Measurements from ENCODE around the gene SYT5. TPM values are rescaled to one million over a fixed set of nuclear protein-coding genes. Genes with fewer than 3 reads are reported as not detected.

Gene SYT5
- total RNA-seq, 4 donors from 2014 or later = 0.70 to 0.94 TPM; not detected in 2

DNA sequence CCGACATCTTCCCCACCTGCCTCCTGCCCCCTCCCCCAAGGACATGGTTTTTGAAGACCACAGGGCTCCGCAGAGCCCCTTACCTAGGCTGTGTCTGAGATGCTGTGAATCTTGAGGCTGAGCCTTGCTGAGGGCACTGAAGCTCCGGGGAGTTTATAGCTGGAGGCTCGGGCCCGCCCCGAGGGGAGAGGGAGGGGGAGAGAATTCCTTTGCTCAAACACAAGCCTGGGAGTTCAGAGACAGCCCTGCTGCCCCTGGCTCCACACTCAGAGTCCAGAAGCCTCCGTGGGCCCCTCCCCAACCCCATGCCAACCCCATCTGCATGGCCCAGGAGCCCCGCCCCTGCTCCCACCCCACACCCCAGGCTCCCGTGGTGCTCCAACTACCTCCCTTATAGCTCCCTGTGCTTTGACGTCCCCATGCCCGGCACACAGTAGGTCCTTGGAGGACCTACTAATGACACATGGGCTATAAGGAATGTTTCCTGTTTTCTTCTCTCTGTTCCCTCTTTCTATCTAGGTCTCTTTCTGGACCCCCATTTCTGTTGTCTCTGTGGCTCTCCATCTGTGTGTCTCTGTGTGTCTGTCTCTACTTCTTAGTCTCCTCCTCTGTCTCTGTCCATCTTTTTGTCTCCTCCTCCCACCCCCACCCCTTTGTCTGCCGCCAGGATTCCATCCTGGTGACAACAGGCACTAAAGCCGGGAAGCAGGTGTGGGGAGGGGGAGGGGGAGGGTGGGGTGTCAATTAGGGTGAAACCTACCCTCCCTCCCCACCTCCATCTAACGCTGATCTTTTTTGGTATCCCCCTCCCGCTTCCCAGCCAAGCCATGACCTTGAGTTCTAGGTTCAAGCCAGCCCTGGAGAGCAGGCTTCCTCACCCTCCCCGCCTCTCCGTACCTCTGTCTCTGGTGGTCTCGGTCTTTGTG, 30.7 kb downstream of the SYT5 start, which contains the start of gene TNNT1:
Gene TNNT1, minus strand, starts transcription at position 129 of the 926 bp plus-strand sequence. CDS start 2,049 bp downstream, outside the sequence.
- Histone ChIP-seq H3K27me3 (peaks cover 0 to 15% of the 10 kb centered on the region in 2 donors), H3K27ac (no peak within 1 kb of the TSS), H3K36me3 (no peaks in the 10 kb centered on the region), H3K4me3 (no peak within 1 kb of the TSS), H3K4me1 (peaks cover 0 to 11% (median 2%) of the 10 kb centered on the region in 4 donors), H3K9me3 (no peaks in the 10 kb centered on the region)
- TF ChIP-seq, protein P1, sequence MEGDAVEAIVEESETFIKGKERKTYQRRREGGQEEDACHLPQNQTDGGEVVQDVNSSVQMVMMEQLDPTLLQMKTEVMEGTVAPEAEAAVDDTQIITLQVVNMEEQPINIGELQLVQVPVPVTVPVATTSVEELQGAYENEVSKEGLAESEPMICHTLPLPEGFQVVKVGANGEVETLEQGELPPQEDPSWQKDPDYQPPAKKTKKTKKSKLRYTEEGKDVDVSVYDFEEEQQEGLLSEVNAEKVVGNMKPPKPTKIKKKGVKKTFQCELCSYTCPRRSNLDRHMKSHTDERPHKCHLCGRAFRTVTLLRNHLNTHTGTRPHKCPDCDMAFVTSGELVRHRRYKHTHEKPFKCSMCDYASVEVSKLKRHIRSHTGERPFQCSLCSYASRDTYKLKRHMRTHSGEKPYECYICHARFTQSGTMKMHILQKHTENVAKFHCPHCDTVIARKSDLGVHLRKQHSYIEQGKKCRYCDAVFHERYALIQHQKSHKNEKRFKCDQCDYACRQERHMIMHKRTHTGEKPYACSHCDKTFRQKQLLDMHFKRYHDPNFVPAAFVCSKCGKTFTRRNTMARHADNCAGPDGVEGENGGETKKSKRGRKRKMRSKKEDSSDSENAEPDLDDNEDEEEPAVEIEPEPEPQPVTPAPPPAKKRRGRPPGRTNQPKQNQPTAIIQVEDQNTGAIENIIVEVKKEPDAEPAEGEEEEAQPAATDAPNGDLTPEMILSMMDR (IDR thresholded peaks at IDR 0.05) = no peak
- no peak for TF ChIP-seq POLR2A (IDR thresholded peaks at IDR 0.05)
- DNase-seq = no peak

GRCh38 chr19:55147545-55148251, 32.4 kb downstream of the SYT5 start:
- TF ChIP-seq, protein P1 (IDR thresholded peaks at IDR 0.05) = no peak
- TF ChIP-seq POLR2A (IDR thresholded peaks at IDR 0.05) = no peak
- Histone ChIP-seq H3K4me1 (peaks cover 0 to 11% (median 2%) of the 10 kb centered on the region in 4 donors), H3K9me3 (no peaks in the 10 kb centered on the region), H3K27me3 (peaks cover 0 to 15% of the 10 kb centered on the region in 2 donors), H3K27ac (no peak overlapping the region), H3K36me3 (no peaks in the 10 kb centered on the region), H3K4me3 (no peak overlapping the region)
- no peak for DNase-seq

DNA sequence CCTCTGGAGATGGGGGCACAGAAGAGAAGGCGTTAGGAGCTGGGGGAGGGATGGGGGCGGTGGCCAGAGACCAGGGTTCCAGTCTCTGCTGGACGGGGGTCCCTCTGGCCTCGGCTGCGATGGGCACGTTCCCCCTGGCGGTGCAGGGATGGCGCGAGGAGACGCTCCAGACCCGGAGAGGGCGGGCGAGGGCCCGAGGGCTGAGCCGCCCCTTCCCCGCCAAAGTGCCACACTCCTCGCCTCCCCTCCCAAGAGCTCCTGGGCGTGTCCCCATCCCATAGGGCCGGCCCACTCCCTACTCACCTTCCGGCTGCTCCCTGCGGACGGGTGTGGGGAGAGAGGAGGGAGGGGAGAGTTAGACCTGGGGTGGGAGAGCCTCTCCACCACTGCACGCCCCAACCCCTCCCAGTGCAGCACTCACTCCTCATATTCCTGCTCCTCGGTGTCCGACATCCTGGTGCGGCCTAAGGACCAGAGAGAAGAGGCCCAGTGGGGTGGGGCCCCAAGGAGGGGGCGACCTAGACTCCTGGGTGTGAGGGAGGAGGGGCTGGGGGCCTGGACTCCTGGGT, 33.3 kb downstream of the SYT5 start:
- H3K4me1 ChIP-seq = peaks cover 0 to 11% (median 2%) of the 10 kb centered on the region in 4 donors
- no peak for TF ChIP-seq POLR2A (IDR thresholded peaks at IDR 0.05)
- TF ChIP-seq, protein P1 (IDR thresholded peaks at IDR 0.05) = no peak
- H3K27me3 ChIP-seq = peaks cover 0 to 17% of the 10 kb centered on the region in 2 donors
- H3K36me3 ChIP-seq = no peaks in the 10 kb centered on the region
- H3K9me3 ChIP-seq = no peaks in the 10 kb centered on the region
- peak overlapping the region in 1 of 4 donors; percentile 12 for H3K4me3 ChIP-seq
- no peak overlapping the region for H3K27ac ChIP-seq
- DNase-seq = no peak

- H3K27ac ChIP-seq = no peak overlapping the region
- H3K4me1 ChIP-seq = peaks cover 0 to 11% (median 2%) of the 10 kb centered on the region in 4 donors
- peak overlapping the region in 1 of 4 donors; percentile 12 for H3K4me3 ChIP-seq
- TF ChIP-seq, protein P1 (IDR thresholded peaks at IDR 0.05) = peak in 3 of 6 experiments; percentile 15 to 24 (median 20)
- no peak for TF ChIP-seq POLR2A (IDR thresholded peaks at IDR 0.05)
- H3K27me3 ChIP-seq = peaks cover 0 to 21% of the 10 kb centered on the region in 2 donors
- H3K9me3 ChIP-seq = no peaks in the 10 kb centered on the region
- no peak for DNase-seq
- no peaks in the 10 kb centered on the region for H3K36me3 ChIP-seq
These were observed 33.9 kb downstream of the SYT5 start for GRCh38 chr19:55146078-55146704.

DNA sequence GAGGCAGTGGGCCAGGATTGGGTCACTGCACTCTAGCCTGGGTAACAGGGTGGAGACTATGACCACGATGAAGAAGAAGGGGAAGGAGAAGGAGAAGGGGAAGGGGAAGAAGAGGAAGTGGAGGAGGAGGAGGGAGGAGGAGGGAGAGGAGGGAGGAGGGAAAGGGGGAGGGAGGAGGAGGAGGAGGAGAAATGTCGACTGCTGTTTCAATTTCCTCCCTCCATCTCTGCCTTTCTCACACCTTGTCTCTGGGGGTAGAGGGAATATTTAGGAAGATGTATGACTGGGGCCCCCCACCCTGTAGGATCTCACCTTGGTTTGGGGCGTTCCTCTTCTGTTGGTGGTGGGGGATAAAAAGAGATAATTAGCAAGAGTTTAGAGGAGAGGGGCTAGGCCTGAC, 34.9 kb downstream of the SYT5 start:
- TF ChIP-seq POLR2A (IDR thresholded peaks at IDR 0.05) = no peak
- TF ChIP-seq, protein P1 (IDR thresholded peaks at IDR 0.05) = no peak
- Histone ChIP-seq H3K4me1 (peaks cover 0 to 11% (median 2%) of the 10 kb centered on the region in 4 donors), H3K36me3 (no peaks in the 10 kb centered on the region), H3K27ac (no peak overlapping the region), H3K27me3 (peaks cover 0 to 21% of the 10 kb centered on the region in 2 donors), H3K4me3 (no peak overlapping the region), H3K9me3 (no peaks in the 10 kb centered on the region)
- no peak for DNase-seq
